IPS DF 6.9 (cell line): ENCODE results near the gene NEURL1.
A peak's percentile ranks its signal among the peaks of the same experiment; 100 is the strongest.

ENCODE experiments used
- DNase-seq: peaks from one replicate; pipeline ENCODE4 v3.0.0-alpha.2; 2013; ENCODE audit warnings: low read depth, low spot score
- H3K27ac ChIP-seq: one replicate; pipeline ENCODE4 v1.5.1; 2013; ENCODE audit warnings: low read length, control low read depth
- H3K27me3 ChIP-seq: 2 replicates; pipeline ENCODE4 v1.6.1; 2013; ENCODE audit warnings: mild to moderate bottlenecking, low read length; ENCODE audit not compliant: control insufficient read depth, insufficient read depth
- H3K36me3 ChIP-seq: 2 replicates; pipeline ENCODE4 v1.6.1; 2013; ENCODE audit warnings: low read length; ENCODE audit not compliant: control insufficient read depth, insufficient read depth
- H3K4me1 ChIP-seq: 2 replicates; pipeline ENCODE4 v1.6.1; 2013; ENCODE audit warnings: low read length; ENCODE audit not compliant: control insufficient read depth, insufficient read depth
- H3K4me3 ChIP-seq: 2 replicates; pipeline ENCODE4 v1.5.1; 2013; ENCODE audit warnings: mild to moderate bottlenecking, low read length
- H3K9me3 ChIP-seq: 2 replicates; pipeline ENCODE4 v1.6.1; 2013; ENCODE audit warnings: low read length, inconsistent platforms; ENCODE audit not compliant: control insufficient read depth, insufficient read depth
- WGBS: extraction: QIAGEN DNeasy Blood & Tissue Kit; methylation state at CpG from one replicate; pipeline ENCODE4 v1.1.7; 2013; ENCODE audit warnings: mixed read lengths, missing lambda C conversion rate; ENCODE audit not compliant: insufficient read length, insufficient coverage; 5-methylcytosine and 5-hydroxymethylcytosine counted together

NEURL1 gene

GRCh38 chr10:103451831-103452505, 41.5 kb upstream of the NEURL1 start, which contains the start of gene CALHM2:
CALHM2 (minus strand) TSS chr10:103452370; CDS start chr10:103449941, 2,429 bp downstream.
- Histone ChIP-seq H3K27ac (no peak within 1 kb of the TSS), H3K4me3 (peak within 1 kb of the TSS; percentile 32; the same call in 1 of the 2 replicates), H3K4me1 (0 out of 2 replicates have a peak, but pooled peaks cover 2% of the 10 kb centered on the region), H3K36me3 (peaks cover 10% of the 10 kb centered on the region; the same call in 1 of the 2 replicates), H3K9me3 (no peaks in the 10 kb centered on the region), H3K27me3 (no peaks in the 10 kb centered on the region)
- WGBS = no CpG with 5 or more reads among the region's 32 CpGs
- no peak for DNase-seq

GRCh38 chr10:103452506-103453230, 40.8 kb upstream of the NEURL1 start:
- Histone ChIP-seq H3K4me1 (0 out of 2 replicates have a peak, but pooled peaks cover 2% of the 10 kb centered on the region), H3K36me3 (peaks cover 3% of the 10 kb centered on the region; the same call in 1 of the 2 replicates), H3K9me3 (no peaks in the 10 kb centered on the region), H3K27ac (no peak overlapping the region), H3K4me3 (peak overlapping the region; percentile 32; the same call in 1 of the 2 replicates), H3K27me3 (no peaks in the 10 kb centered on the region)
- no CpG with 5 or more reads among the region's 27 CpGs for WGBS
- DNase-seq = no peak

GRCh38 chr10:103454026-103454425, 39.5 kb upstream of the NEURL1 start:
- Histone ChIP-seq H3K27me3 (no peaks in the 10 kb centered on the region), H3K9me3 (no peaks in the 10 kb centered on the region), H3K27ac (no peak overlapping the region), H3K4me3 (no peak overlapping the region), H3K4me1 (peaks cover 2% of the 10 kb centered on the region; the same call in 1 of the 2 replicates), H3K36me3 (0 out of 2 replicates have a peak, but pooled peaks cover 2% of the 10 kb centered on the region)
- no peak for DNase-seq
- WGBS = no CpG with 5 or more reads among the region's 4 CpGs

GRCh38 chr10:103455235-103455634, 38.3 kb upstream of the NEURL1 start:
- no CpG with 5 or more reads among the region's 25 CpGs for WGBS
- Histone ChIP-seq H3K36me3 (no peaks in the 10 kb centered on the region), H3K4me1 (peaks cover 3% of the 10 kb centered on the region; the same call in 1 of the 2 replicates), H3K27me3 (no peaks in the 10 kb centered on the region), H3K4me3 (no peak overlapping the region), H3K27ac (no peak overlapping the region), H3K9me3 (no peaks in the 10 kb centered on the region)
- DNase-seq = no peak

GRCh38 chr10:103456074-103456660, 37.3 kb upstream of the NEURL1 start:
- no peak overlapping the region for H3K4me3 ChIP-seq
- WGBS = no CpG with 5 or more reads among the region's 9 CpGs

GRCh38 chr10:103457176-103457712, 36.3 kb upstream of the NEURL1 start:
- H3K4me1 ChIP-seq = peaks cover 2% of the 10 kb centered on the region; the same call in 1 of the 2 replicates
- H3K27me3 ChIP-seq = no peaks in the 10 kb centered on the region

More at GRCh38 chr10:103456074-103456660, 37.3 kb upstream of the NEURL1 start:
- Histone ChIP-seq H3K27me3 (no peaks in the 10 kb centered on the region), H3K4me1 (peaks cover 3% of the 10 kb centered on the region; the same call in 1 of the 2 replicates), H3K9me3 (no peaks in the 10 kb centered on the region), H3K36me3 (no peaks in the 10 kb centered on the region), H3K27ac (no peak overlapping the region)
- no peak for DNase-seq

GRCh38 chr10:103457896-103458583, 35.5 kb upstream of the NEURL1 start:
- no CpG with 5 or more reads among the region's 39 CpGs for WGBS
- H3K4me1 ChIP-seq = peaks cover 2% of the 10 kb centered on the region; the same call in 1 of the 2 replicates

More at GRCh38 chr10:103457176-103457712, 36.3 kb upstream of the NEURL1 start:
- H3K27ac ChIP-seq = no peak overlapping the region
- WGBS = no CpG with 5 or more reads among the region's 8 CpGs
- H3K9me3 ChIP-seq = no peaks in the 10 kb centered on the region
- no peaks in the 10 kb centered on the region for H3K36me3 ChIP-seq
- DNase-seq = no peak
- no peak overlapping the region for H3K4me3 ChIP-seq

GRCh38 chr10:103458720-103459119, 34.8 kb upstream of the NEURL1 start, which contains the start of gene CALHM1:
CALHM1 (minus strand) TSS chr10:103458900; CDS start chr10:103458751, 149 bp downstream.
- no peak for DNase-seq
- Histone ChIP-seq H3K9me3 (no peaks in the 10 kb centered on the region), H3K27me3 (no peaks in the 10 kb centered on the region), H3K4me1 (peaks cover 2% of the 10 kb centered on the region; the same call in 1 of the 2 replicates), H3K4me3 (no peak within 1 kb of the TSS), H3K27ac (no peak within 1 kb of the TSS), H3K36me3 (no peaks in the 10 kb centered on the region)
- WGBS = no CpG with 5 or more reads among the region's 9 CpGs

More at GRCh38 chr10:103457896-103458583, 35.5 kb upstream of the NEURL1 start:
- no peak overlapping the region for H3K27ac ChIP-seq
- H3K27me3 ChIP-seq = no peaks in the 10 kb centered on the region
- no peak overlapping the region for H3K4me3 ChIP-seq
- no peaks in the 10 kb centered on the region for H3K9me3 ChIP-seq
- DNase-seq = no peak
- H3K36me3 ChIP-seq = no peaks in the 10 kb centered on the region

GRCh38 chr10:103459615-103460014, 33.9 kb upstream of the NEURL1 start:
- Histone ChIP-seq H3K36me3 (no peaks in the 10 kb centered on the region), H3K27me3 (no peaks in the 10 kb centered on the region), H3K27ac (no peak overlapping the region), H3K4me3 (no peak overlapping the region), H3K4me1 (peaks cover 2% of the 10 kb centered on the region; the same call in 1 of the 2 replicates), H3K9me3 (no peaks in the 10 kb centered on the region)
- DNase-seq = no peak
- WGBS = no CpG with 5 or more reads among the region's 4 CpGs
